HepG2 (cell line): Measurements from ENCODE around the gene CAP2. TPM values are rescaled to one million over a fixed set of nuclear protein-coding genes. Genes with fewer than 3 reads are reported as not detected.

Source experiments
- ATAC-seq: fragments of 200-7000 bp; cut with Tn5 transposase; 3 replicates; pipeline ENCODE4 v1.9.1; 2020; ENCODE audit warnings: mild to moderate bottlenecking, moderate library complexity
- BruUV-seq: library from RNA; stranded (reverse); fragments of 400-500 nt; replicated peaks from 2 replicates; lab custom pipeline; 2021; lab: Mats Ljungman, UMichigan
- CTCF ChIA-PET: fragments of 300-600 bp; formaldehyde crosslinking; extraction: SDS; loops from one replicate; lab custom pipeline; 2021; ENCODE audit warnings: low total read pairs, inconsistent platforms, low intra/inter-chr PET ratio; lab: Yijun Ruan, JAX
- POLR2A ChIA-PET: fragments of 350-600 bp; sonication (Branson Sonifier 250); formaldehyde crosslinking; loops from one replicate; lab custom pipeline; 2020; ENCODE audit warnings: antibody characterized with exemption, inconsistent platforms; lab: Yijun Ruan, JAX
- DNase-seq: peaks from one replicate; pipeline ENCODE4 v3.0.0-alpha.2; 2015; ENCODE audit warnings: low spot score
- FAIRE-seq: peaks from 3 replicates; lab custom pipeline; 2011; peaks lifted over from hg19 to GRCh38; lab: Jason Lieb, UNC
- H2AFZ ChIP-seq: one replicate; pipeline ENCODE4 v1.6.1; 2011; ENCODE audit warnings: low read length, inconsistent platforms
- H3K27ac ChIP-seq: fragments of 300-600 bp; 3 replicates; pipeline ENCODE4 v1.8.0; 2011; ENCODE audit warnings: mixed run types, mild to moderate bottlenecking, mixed read lengths, low read length, inconsistent platforms; ENCODE audit not compliant: insufficient read depth; ENCODE audit errors: extremely low read length
- H3K27me3 ChIP-seq, 2 experiments: fragments of 200-600 bp in 1 of 2; 2 replicates in 1 of 2; 3 replicates in 1 of 2; pipeline versions ENCODE4 v1.6.0 to v1.8.0; 2011; ENCODE audit warnings: low read length in 2 of 2, mild to moderate bottlenecking in 2 of 2, moderate library complexity in 2 of 2, inconsistent platforms in 1 of 2; ENCODE audit not compliant: insufficient read depth in 2 of 2, control insufficient read depth in 1 of 2
- H3K36me3 ChIP-seq, 2 experiments: fragments of 200-600 bp in 1 of 2; replicated peaks in 1 of 2; 2 replicates in 1 of 2; 3 replicates in 1 of 2; pipeline versions ENCODE4 v1.5.1 to v1.8.0; 2011; ENCODE audit warnings: low read length in 2 of 2, inconsistent platforms in 1 of 2; ENCODE audit not compliant: insufficient read depth in 2 of 2, control insufficient read depth in 1 of 2
- H3K4me1 ChIP-seq: 2 replicates; pipeline ENCODE4 v1.5.1; 2012; ENCODE audit warnings: low read length, inconsistent platforms; ENCODE audit not compliant: insufficient read depth
- H3K4me2 ChIP-seq: 2 replicates; pipeline ENCODE4 v1.6.0; 2011; ENCODE audit warnings: low read depth, low read length, inconsistent platforms
- H3K4me3 ChIP-seq, 3 experiments: fragments of 200-600 bp in 1 of 3; sonication (generic), shearing (Covaris generic) in 1 of 3; replicated peaks in 1 of 3; 2 replicates each; pipeline ENCODE4 v1.5.1; 2011 to 2016; ENCODE audit warnings: low read length in 3 of 3, inconsistent platforms in 2 of 3, low read depth in 2 of 3, mild to moderate bottlenecking in 2 of 3, control low read depth in 1 of 3, mixed read lengths in 1 of 3; ENCODE audit not compliant: insufficient read depth in 1 of 3
- H3K79me2 ChIP-seq: one replicate; pipeline ENCODE4 v1.6.1; 2011; ENCODE audit warnings: low read length, inconsistent platforms; ENCODE audit not compliant: insufficient read depth
- H3K9ac ChIP-seq: 2 replicates; pipeline ENCODE4 v1.6.0; 2011; ENCODE audit warnings: mild to moderate bottlenecking, low read depth, low read length, inconsistent platforms; ENCODE audit not compliant: insufficient read depth
- H3K9me3 ChIP-seq: 2 replicates; pipeline ENCODE4 v1.5.1; 2012; ENCODE audit warnings: mild to moderate bottlenecking, low read length
- H4K20me1 ChIP-seq: 2 replicates; pipeline ENCODE4 v1.6.0; 2011; ENCODE audit warnings: inconsistent platforms, mild to moderate bottlenecking, low read length, moderate library complexity; ENCODE audit not compliant: insufficient read depth
- AGO2 ChIP-seq: fragments of 200-400 bp; formaldehyde crosslinking; optimal IDR thresholded peaks from 2 replicates; pipeline ENCODE3; 2017; ENCODE audit warnings: mild to moderate bottlenecking, low read depth, low read length, moderate library complexity
- IRF2 ChIP-seq: IDR thresholded peaks from 2 replicates; pipeline ENCODE4 v1.6.1; 2018; ENCODE audit warnings: missing genetic modification reagents, missing compliant biosample characterization
- KDM5B ChIP-seq: sonication (generic); formaldehyde crosslinking; IDR thresholded peaks from 2 replicates; pipeline ENCODE4 v1.4.0; 2020; ENCODE audit warnings: missing genetic modification reagents, mild to moderate bottlenecking, borderline replicate concordance
- TGIF2 ChIP-seq: IDR thresholded peaks from 2 replicates; pipeline ENCODE4 v1.6.1; 2016; ENCODE audit warnings: control low read depth, missing compliant biosample characterization
- ZNF121 ChIP-seq: sonication (generic); formaldehyde crosslinking; IDR thresholded peaks from 2 replicates; pipeline ENCODE4 v1.5.0; 2020; ENCODE audit warnings: mild to moderate bottlenecking, missing genetic modification reagents
- ZNF234 ChIP-seq: sonication (generic); formaldehyde crosslinking; conservative IDR thresholded peaks from 2 replicates; pipeline ENCODE4 v1.5.1; 2020; ENCODE audit warnings: mild to moderate bottlenecking, missing genetic modification reagents
- WGBS: methylation state at CpG from one replicate; pipeline ENCODE4 v1.1.6; 2017; ENCODE audit warnings: low lambda C conversion rate; 5-methylcytosine and 5-hydroxymethylcytosine counted together
- in situ Hi-C: cut with HindIII; loops from 2 replicates; pipeline ENCODE4 v1.10.0; 2017; ENCODE audit warnings: low pct_unique_long_range_greater_than_20kb; ENCODE audit not compliant: extremely low pct_ligation_motif_present
- intact Hi-C: fragments of 100-400 bp; cut with micrococcal nuclease; formaldehyde crosslinking; loops from one replicate; pipeline ENCODE4 v1.10.0; 2022; ENCODE audit not compliant: unreplicated experiment
- polyA plus RNA-seq, 8 experiments: library from polyadenylated mRNA; depleted of rRNA in 3 of 8; stranded (reverse) in 7 of 8; unstranded in 1 of 8; fragments of >200 nt; fragmentation: Illumina TruSeq in 4 of 8; extraction: Trizol in 4 of 8; gene quantifications; 2 replicates each; pipeline versions ENCODE4 v1.2.1 to v1.2.3, GENCODE V29; 2011 to 2016; ENCODE audit warnings: low read depth in 4 of 8, missing spikeins in 1 of 8, mixed read lengths in 1 of 8; ENCODE audit not compliant: insufficient read depth in 1 of 8
- total RNA-seq, 5 experiments: library from RNA; depleted of rRNA; stranded (reverse); fragments of >200 nt; fragmentation: Illumina TruSeq; extraction: Trizol; gene quantifications; 2 replicates each; pipeline ENCODE4 v1.2.3, GENCODE V29; 2016; ENCODE audit warnings: low read depth in 1 of 5
- TF ChIP-seq, protein P1 (sequence below): sonication (generic); formaldehyde crosslinking; IDR thresholded peaks from 2 replicates; pipeline ENCODE4 v1.4.0; 2020; ENCODE audit warnings: missing genetic modification reagents, borderline replicate concordance

The CAP2 gene
- total and polyA plus RNA-seq, 2 of the 13 experiments (the other 11 are each of a cell fraction or from before 2014, with no cell fraction given) = 7.9 to 53.1 TPM

DNA sequence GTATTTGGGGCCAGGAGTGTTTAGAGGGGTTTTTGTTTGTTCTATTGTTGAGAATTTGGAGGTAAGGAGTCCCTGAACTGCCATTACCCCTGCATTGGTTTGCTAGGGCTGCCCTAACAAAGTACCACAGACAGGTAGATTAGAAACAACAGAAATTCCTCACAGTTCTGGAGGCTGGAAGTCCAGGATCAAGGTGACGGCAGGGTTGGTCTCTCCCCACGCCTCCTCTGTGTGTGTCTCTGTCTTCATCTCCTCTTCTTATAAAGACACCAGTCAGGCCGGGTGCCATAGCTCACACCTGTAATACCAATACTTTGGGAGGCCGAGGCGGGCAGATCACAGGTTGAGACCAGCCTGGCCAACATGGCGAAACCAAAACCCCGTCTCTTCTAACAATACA, 109.7 kb downstream of the CAP2 start:
- Histone ChIP-seq H3K4me3 (no peak overlapping the region), H3K4me2 (no peak overlapping the region), H3K9ac (no peak overlapping the region), H3K9me3 (no peaks in the 10 kb centered on the region), H3K27ac (no peak overlapping the region), H2AFZ (no peak overlapping the region), H3K4me1 (no peaks in the 10 kb centered on the region), H3K79me2 (no peaks in the 10 kb centered on the region), H3K36me3 (no peaks in the 10 kb centered on the region), H3K27me3 (no peaks in the 10 kb centered on the region), H4K20me1 (no peaks in the 10 kb centered on the region)
- ATAC-seq (no peak), FAIRE-seq (no peak), DNase-seq (no peak)
- BruUV-seq = no TSS peak
- WGBS = 97% methylated on average over 7 of the region's 7 CpGs
- ChIA-PET POLR2A (no interaction called here), CTCF (no interaction called here)
- in situ Hi-C loops (no loop called here), intact Hi-C loops (no loop called here)
- TF ChIP-seq TGIF2 (no peak), IRF2 (CRISPR knock-in tag) (no peak), ZNF234 (CRISPR knock-in tag) (no peak), KDM5B (CRISPR knock-in tag) (no peak), AGO2 (no peak), ZNF121 (CRISPR knock-in tag) (no peak)
- TF ChIP-seq, protein P1, sequence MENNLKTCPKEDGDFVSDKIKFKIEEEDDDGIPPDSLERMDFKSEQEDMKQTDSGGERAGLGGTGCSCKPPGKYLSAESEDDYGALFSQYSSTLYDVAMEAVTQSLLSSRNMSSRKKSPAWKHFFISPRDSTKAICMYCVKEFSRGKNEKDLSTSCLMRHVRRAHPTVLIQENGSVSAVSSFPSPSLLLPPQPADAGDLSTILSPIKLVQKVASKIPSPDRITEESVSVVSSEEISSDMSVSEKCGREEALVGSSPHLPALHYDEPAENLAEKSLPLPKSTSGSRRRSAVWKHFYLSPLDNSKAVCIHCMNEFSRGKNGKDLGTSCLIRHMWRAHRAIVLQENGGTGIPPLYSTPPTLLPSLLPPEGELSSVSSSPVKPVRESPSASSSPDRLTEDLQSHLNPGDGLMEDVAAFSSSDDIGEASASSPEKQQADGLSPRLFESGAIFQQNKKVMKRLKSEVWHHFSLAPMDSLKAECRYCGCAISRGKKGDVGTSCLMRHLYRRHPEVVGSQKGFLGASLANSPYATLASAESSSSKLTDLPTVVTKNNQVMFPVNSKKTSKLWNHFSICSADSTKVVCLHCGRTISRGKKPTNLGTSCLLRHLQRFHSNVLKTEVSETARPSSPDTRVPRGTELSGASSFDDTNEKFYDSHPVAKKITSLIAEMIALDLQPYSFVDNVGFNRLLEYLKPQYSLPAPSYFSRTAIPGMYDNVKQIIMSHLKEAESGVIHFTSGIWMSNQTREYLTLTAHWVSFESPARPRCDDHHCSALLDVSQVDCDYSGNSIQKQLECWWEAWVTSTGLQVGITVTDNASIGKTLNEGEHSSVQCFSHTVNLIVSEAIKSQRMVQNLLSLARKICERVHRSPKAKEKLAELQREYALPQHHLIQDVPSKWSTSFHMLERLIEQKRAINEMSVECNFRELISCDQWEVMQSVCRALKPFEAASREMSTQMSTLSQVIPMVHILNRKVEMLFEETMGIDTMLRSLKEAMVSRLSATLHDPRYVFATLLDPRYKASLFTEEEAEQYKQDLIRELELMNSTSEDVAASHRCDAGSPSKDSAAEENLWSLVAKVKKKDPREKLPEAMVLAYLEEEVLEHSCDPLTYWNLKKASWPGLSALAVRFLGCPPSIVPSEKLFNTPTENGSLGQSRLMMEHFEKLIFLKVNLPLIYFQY (CRISPR knock-in tag) = no peak
